T1000 (cell line): Measurements from ENCODE around the gene MVK.

Experiments used
- DNase-seq: peaks from one replicate; lab custom pipeline; 2025; ENCODE audit warnings: mixed read lengths; lab: John Stamatoyannopoulos, UW

Gene MVK

DNA sequence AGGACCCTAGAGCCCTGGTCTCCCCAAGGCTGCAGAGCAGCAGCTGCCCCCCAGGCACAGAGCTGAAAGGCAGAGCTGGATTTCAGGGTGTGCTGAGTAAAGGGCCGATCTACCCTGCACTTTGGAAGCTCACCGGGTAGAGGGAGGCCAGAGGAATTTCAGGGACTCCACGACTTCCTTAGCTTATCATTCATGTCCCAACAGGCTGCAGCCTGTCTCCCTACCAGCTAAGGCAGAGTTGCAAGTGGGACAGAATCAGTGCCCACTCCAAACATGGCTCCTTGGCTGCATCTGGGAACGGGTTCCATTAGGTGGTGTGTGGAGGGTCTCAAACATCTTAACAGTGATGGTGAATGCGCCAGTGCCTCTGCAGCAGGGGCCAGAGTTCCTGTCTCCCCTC is 27.8 kb upstream of the MVK start:
- no peak for DNase-seq

DNA sequence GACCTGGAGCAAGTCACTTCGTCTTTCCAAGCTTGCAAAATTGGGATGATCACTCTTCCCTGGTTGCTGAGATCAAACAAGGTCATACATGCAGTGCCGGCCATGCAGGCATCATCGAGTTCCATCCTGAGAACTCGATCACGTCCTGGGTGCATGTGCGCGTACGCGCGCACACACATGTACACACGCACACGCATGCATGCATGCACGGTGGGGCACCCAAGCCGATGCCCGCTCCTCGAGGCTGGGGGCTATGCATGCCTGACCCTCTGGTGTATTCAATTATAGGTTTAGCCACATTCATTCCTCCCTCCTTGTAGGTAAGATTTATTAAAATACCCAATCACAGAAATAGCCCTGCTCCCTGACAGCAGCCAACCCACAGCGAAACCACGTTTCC is 26.3 kb upstream of the MVK start:
- no peak for DNase-seq

DNA sequence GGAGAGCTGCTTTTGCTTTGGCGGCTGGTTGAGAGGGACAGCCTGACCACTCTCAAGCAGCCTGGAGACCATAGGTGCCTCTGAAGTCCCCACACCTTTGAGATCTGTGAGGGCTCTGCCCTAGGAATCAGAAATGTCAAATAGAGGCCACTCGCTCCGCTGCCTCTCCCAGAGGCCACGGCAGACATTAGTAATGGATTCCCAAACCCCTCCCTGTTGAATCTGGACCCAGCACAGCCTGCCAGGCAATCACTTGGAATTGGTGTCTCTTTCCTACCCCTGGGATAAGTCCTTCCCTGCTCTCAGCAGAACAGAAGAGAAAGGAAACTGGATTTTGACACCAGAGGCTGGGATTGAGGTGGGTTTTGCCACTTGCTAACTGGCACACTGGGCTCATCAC is 25.3 kb upstream of the MVK start:
- no peak for DNase-seq

DNA sequence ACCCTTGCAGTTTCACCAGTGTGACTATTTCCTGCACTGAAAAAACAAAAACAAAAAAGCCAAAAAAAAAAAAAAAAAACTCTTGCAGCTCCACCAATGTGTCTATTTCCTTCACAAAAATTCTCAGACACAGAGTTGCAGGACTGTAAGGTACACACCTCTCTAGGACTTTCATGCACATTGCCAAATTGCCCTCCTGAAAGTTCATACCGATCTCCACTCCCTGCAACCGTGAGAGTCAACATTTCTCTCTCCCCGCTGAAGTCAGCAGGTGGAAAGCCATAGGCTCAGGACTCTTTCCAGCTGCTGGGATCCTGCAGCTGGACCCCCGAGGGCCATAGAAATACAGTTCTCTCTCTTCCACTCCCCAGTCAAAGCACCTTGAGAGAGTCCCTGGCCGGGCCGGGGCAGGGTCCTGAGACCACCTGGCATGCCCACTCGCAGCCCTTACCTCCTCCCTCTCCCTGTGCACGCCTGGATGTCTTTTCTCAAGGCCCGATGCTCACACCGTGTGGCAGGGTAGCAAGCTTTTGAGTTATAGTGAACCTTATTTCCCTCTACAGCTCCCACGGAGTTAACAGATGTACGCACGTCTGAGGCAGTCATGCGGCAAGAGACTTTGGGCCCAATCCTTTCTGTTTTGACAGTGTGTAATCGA is 23.9 kb upstream of the MVK start:
- DNase-seq = no peak

DNA sequence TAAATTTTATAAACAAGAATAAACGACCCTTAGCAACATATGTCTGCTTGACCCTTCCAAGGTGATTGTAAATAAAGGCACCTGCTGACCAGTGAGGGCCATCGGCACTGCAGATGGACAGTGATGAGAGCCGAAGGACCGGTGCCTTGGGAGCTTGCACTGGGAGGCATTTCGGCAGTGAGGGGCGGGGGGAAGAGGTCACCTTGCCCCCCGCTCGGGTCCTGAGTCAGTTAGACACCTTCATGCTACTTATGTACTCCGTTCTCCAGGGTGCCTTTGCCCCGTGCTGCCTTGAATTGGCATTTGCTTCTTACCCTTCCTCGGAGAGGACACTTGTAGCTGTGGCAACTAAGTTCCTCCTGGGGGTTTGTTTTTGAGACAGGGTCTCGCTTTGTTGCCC is 23.3 kb upstream of the MVK start:
- no peak for DNase-seq

DNA sequence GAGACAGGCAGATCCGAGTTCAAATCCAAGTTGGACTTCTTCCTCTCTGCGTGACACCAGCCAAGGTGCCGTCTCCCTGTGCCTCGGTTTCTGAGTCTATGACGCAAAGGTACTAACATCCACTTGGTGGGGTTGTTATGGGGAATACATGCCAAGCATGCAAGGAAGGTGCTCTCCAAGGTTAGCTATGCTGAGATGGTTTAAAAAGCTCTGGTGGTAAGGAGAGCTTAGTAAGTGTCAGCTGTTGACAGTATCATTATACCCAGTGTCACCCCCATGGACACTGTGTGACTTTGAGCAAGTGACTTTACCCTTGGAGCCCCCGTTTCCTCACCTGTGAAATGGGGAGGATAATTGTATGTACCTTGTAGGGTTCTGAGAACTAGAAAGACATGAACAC is 22.5 kb upstream of the MVK start:
- DNase-seq = no peak

DNA sequence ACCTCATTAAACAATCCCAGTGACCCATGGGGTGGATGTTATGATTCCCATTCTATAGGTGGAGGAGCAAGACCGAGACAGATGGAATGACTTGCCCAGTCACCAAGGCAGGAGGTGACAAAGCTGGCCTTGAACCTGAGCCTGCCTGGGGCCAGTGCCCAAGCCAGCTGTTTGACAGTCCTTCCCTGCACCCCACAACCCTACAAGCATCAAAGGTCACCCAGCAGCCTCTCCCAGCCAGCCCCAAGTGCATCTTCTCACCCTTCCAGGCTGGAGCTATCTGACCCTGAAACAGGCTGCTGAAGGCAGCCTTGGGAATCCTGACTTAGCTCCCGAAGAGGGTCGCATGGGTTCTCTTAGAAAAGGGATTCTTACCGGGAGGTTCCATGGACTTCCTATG is 20.6 kb upstream of the MVK start:
- DNase-seq = no peak

DNA sequence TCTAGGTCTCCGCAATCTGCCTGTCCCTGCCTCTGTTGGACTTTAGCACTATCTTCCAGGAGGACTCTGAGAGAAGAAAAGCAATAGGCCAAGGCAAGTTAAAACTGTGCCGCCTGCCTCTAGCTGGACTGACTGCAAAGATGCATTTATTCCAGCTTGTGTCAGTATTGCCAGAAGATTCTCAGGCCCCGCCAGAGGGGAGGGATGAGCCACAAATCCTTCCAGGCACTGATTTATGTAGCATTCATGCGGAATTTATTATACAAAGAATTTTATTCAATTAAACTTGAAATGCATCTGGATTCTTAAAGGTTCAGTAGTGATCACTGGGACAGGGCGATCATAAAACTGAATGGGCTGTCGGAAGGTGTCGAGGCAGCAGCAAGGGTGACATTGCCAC is 20.1 kb upstream of the MVK start:
- DNase-seq = no peak

DNA sequence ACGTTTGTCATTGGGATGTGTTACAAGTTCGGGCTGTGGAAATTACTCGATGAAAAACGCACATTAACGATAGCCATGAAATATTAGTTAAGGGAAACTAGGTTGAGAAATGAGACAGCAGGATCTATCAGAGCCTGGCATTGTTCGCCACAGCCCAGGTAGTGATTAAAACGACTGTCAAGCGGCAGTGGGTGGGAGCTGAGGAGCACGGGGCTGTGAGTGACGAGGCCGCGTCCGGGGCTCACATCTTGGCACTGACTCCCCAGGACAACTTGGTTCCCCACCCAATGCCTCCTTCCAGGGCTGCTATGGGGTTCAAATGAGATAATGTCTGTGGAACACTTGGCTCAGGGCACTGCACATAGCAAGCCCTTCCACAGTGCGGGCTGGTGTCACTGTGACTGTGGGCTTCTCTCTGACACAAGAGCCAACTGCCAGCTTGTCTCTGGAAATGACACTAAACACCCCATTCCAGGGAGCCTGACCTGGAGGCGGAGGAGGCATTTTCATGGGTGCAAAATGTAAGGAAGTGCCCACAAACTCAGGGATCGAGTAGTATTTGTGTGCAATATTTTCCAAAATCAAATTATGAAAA is 19.6 kb upstream of the MVK start:
- no peak for DNase-seq

DNA sequence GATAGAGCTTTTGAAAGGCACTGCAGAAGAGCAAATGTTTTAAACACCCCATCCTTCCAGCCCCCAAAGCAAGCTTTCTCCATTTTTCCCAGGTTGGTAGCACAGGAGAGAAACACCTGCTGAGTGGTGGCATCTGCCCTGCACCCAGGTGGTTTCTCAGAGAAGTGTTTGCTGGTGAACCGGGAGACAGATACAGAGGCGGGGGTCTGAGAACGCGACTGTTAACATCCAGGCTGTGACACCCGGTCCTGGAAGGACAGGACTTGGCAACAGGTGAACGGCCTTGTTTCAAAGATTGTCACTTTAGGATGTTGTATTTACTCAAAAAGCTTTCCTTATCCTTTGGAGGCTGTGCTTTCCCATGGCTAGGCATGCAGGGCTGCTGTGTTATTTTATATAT is 18.8 kb upstream of the MVK start:
- DNase-seq = no peak

DNA sequence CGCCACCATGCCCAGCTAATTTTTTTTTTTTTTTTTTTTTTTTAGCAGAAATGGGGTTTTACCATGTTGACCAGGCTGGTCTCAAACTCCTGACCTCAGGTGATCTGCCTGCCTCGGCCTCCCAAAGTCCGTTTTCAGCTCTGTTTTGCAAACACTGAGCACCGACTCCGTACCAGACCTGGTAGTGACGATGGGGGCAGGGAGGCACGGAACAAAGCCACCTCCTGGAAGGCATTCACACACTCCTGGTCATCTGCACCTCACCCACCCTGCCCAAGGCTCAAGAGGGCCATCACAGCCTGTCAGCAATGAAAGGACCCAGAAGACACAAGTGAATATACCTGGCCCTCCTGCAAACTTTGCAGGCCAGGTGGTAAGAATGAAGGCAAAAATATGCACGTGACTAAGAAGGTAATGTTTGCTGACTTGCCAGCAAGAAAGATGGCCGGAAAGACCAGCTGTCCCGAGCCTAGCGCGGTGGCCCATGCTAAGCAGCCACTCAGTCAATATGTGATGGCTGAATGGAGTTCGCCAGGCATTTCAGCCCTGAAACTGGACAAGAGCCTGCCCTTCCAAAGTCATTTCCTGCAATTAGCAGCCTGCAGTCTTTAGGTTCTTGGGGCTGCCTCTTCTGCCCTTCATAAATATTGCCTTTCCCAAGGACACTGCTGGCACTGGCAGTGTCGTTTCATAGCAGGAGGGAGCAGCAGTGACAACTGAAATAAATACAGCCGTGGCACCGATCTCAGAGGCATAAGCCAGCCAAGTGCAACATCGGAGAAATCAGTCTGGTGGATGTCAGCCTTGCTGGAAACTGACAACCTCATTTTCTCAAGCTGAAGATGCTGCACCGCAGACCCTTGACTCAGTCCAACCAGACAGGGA is 17.9 kb upstream of the MVK start:
- DNase-seq = no peak

DNA sequence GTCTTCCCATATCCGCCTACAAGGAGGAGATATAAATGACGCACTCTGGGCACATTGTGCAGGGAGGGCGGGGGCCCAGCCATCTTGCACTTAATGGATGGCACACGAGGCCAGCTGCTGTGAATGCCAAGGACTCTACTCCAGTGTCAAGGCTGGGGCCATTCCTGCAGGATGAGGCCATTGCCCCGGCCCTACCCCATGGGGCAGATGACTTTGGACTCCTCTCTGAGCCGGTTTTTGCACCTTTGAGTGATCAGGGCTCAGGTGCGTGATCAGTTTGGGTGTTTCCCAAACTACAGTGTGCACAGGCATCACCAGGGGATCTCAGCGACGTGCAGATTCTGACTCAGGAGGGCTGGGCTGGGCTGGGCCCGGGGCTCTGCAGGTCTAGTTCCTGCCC is 16.4 kb upstream of the MVK start:
- no peak for DNase-seq

DNA sequence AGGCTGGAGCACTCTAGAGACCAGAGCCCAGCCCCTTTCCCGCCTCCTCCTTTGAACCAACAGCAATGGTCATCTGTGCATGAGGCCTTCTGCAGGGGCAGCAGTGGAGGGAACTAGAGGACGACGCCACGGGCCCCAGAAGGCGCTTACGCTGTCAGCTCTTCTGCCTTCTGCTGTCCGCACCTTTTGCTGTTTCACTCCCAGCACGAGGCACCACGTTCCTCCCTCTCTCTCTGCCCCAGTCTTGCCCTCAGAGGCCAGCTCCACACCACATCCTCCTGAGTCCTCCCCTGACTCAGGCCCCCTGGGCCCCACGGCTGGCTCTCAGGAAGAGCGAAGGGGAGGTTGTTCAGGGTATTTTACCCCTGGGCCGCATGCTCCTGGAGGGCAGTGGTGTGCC is 15.8 kb upstream of the MVK start:
- DNase-seq = no peak

DNA sequence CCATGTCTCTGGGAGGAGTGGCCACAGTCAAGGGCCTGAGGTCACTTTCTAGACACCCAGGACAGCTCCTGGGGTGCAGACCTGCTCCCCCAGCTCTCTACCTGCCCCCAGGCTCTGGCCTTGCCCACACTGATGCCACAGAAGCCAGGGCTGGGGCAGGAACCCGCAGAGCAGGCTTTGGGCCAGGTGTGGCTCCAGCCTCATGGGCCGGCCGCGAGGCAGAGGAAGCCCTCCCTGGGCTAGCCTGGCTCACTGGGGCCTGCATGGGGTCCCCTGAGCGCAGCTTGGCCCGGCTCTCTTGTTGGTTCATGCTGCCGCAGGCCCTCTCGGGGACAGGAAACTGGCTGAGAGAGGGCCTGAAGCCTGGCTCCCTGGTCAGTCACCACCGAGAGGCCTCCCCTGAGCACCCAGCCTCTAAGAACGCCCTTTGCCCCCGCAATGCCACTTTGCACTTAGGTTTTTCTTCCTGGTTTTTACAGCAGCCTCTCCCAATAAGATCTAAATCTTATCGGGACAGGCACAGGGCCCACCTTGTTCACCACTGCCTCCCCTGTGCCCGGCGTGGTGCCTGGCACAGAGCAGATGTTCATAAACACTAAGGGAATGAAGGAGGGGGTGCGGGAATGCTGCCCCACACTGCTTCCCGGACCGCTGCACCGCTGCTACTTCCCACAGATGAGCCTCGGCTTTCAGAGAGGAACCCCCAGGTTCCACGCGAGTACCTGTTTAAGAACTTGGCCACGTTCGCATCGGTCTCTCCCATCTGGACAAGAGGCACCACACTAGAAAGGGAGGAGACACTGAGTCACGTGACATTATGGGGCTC is 15.0 kb upstream of the MVK start:
- no peak for DNase-seq

DNA sequence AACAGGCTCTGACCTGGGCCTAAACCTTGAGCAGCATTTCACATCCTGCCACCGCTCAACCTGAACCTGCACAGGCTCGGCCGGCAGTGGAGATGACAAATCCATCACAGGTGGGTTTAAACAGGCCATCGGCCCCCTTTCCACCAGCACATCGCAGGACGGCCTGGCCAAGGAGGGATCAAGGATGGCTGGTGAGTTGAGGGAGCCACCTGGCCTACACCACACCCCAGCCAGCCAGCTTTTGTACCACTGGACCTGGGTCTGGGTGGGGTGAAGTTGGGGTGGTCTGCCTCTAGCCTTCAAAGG is 14.4 kb upstream of the MVK start:
- DNase-seq = no peak

DNA sequence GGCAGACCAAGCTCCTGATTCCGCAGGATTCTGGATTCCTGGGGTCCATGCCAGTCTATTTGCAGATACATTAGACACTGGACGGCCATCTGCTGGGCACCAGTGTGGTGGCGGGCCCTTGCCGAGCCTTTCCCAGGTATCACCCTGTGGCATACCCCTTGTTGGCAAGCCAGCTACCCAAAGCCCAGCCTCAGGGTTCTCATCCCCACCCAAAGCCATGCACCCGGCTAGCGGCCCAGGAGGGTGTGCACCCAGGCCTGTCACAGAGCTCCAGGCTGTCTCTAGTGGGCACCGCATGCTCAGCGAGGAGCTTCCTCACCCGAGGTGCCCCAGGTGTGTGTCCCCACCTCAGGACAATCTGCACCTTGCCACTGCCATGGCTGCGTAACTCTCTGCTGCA is 14.0 kb upstream of the MVK start:
- DNase-seq = no peak

DNA sequence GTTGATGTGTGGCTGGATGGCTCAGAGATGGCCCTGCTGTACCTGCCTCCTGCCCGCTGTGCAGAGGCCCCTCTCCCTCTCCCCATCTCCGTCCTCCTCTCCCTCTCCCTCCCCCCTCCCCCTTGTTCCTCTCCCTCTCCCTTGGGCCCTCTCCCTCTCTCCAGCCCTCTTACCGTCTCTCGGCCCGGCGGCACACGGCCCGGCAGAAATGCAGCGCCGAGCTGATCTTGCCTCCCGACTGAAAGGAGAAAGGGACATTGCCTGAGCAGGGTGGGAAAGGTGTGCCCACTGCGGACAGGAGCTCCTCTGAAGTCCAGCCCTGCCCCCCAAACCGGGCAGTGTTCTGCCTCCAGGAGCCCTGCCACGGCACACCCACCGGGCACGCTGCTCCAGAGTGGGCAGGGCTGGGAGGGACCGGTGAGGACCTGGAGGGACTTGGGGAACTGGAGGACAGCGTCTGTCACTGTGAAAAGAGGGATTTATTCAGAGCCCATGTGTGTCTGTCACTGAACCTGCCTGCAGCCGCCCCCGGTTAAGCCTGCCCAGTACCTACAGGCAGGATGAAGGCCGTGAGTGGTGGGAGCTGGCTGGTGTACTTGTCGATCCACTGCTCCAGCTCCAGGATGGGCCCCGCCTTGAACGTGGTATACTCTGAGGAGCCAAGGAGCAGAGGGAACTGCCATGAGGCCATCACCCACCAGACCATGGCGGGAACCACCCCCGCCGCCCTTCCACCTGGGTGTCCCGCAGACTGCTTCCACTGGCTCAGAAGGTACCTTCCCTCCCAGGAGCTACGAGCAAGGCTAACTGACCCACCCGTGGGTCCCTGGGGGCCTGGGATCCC is 12.5 kb upstream of the MVK start:
- no peak for DNase-seq

DNA sequence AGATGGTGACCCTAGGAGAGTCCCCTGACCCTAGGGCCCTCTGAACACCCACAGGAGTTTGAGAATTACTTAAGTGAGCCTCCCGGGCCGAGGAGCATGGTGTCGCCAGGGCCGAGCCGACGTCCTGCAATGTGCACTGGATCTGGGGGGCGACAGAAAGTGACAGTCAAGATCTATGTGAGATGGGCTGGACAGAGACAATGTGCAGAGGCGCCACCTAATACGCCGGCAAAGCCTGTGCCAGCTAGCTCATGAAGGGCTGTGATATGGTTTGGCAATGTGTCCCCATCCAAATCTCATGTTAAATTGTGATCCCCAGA is 11.9 kb upstream of the MVK start:
- DNase-seq = no peak

DNA sequence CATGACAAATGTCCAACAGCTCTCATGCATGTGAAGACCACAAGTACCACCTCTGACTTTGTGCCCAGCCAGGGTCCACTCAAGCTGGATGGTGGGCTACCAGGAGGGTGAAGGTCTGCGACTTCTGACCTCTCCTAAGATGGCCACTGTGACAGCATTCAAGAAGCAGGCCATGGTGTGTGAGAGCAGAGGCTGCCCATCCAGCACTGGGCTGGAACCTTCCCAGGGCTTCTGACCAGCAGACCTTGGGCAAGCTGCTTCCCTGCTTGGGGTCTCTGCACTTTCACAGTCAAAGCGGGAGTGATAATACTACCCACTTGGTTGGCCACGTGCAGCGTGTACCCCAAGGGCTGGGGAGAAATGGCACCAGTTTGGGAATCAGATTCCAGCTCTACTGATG is 10.7 kb upstream of the MVK start:
- no peak for DNase-seq

DNA sequence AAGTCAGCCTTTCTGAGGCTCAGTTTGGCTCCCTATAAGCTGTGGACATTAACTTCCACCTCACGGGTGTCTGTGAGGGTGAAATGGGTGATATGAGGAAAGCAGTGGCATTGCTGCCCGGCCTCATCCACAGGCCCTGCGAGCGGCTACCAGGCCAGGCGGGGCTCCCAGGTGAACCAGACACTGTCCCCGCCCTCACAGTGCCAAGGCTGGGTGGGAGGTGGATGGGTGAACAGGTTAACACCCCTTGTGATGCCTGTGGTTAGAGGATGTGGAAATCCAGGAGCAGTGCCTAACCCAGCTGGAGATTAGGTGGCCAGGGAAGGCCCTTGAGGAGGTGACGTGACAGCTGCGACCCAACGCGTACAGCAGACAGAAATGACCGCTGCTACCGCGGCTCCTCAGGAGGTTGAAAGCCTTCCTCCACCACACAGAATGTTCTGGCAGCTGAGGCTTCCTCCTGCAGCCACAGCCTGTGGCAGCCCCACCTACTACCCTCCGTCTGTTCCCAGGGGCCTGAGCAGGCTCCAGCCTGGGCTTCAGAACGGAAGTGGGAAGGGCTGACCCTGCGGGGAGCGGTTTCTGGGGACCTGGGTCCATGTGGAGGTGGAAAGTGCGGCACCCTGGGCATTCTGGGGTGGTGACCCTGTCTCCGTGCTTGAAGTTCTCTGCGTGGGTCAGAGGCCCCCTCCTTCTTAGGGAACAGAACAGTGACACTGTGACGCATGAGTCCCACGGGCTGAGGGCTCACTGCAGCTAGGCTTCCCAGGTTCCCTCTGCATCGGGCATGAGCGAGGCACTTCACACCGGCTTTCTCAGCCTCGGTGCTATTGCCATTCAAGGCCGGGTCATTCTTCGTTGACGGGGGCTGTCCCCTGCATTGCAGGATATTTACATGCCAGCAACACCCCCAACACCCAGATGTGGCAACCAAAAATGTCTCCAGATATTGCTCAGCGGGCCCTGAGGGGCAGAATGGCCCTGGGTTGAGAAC is 10.0 kb upstream of the MVK start:
- no peak for DNase-seq

DNA sequence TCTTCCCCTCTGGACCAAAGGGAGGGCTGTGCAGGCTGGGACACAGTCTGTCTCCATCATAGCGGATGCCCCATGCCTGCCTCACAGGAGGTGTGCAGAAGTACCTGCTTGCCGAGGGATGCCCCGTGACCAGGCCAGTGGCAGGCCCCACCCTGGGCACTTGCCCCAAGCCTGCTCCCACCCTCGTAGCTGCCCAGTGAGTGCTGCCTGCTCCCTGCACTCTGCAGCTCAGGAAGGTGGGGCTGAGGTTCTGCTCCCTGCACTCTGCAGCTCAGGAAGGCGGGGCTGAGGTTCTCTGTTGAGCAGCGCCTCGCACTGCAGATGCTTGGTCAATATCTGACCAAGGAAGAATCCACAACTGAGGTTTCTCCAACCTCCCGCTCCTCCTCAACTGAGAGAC is 7.2 kb upstream of the MVK start:
- no peak for DNase-seq
